DND-41 (cell line): Measurements from ENCODE around the gene NAT8L.

ENCODE experiments used
- EZH2 ChIP-seq: IDR thresholded peaks from 3 replicates; pipeline ENCODE4 v1.6.1; 2012; ENCODE audit warnings: borderline replicate concordance, low read depth, mild to moderate bottlenecking, moderate library complexity, low read length, inconsistent platforms; ENCODE audit not compliant: severe bottlenecking
- TF ChIP-seq, protein P1 (sequence below): IDR thresholded peaks from 2 replicates; pipeline ENCODE4 v1.5.1; 2012; ENCODE audit warnings: borderline replicate concordance, low read length, moderate library complexity, mild to moderate bottlenecking; ENCODE audit not compliant: poor library complexity, severe bottlenecking; ENCODE audit errors: extremely low read depth

DNA sequence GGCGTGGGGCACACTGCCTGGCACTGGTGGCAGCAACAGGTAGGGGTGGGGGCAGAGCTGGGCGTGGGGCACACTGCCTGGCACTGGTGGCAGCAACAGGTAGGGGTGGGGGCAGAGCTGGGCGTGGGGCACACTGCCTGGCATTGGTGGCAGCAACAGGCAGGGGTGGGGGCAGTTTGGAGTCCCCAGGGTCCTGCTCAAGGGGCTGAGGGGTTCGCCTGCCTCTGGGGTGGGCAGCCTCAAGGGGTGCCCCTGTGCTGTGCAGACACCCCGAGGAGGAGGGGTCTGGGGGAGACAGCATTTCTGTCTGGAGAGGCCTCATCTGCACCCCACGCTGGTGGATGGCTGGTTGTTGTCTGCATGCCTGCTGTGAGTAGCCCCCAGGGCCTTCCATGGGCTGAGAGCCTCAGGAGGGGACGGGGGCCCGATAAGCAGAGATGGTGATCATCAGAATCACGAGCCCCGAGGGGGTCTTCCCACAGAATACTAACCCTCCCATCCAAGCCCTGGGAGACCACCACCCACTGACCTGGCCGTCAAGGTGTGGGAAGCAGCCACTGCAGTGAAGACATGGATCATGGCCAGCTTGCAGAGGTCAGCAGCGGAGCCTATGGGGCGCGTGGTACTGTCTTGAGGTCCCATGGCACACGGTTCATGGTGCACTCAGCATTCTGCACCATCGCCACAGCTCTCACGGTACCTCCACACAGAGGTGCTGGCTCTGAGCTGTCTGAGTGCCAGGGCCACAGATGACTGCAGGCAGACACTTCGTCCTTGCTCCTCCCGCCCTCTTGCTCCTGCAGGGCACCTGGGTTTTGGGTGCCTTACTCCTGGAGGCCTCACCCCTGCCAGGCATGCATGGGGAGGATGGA, 21.5 kb downstream of the NAT8L start:
- TF ChIP-seq, protein P1, sequence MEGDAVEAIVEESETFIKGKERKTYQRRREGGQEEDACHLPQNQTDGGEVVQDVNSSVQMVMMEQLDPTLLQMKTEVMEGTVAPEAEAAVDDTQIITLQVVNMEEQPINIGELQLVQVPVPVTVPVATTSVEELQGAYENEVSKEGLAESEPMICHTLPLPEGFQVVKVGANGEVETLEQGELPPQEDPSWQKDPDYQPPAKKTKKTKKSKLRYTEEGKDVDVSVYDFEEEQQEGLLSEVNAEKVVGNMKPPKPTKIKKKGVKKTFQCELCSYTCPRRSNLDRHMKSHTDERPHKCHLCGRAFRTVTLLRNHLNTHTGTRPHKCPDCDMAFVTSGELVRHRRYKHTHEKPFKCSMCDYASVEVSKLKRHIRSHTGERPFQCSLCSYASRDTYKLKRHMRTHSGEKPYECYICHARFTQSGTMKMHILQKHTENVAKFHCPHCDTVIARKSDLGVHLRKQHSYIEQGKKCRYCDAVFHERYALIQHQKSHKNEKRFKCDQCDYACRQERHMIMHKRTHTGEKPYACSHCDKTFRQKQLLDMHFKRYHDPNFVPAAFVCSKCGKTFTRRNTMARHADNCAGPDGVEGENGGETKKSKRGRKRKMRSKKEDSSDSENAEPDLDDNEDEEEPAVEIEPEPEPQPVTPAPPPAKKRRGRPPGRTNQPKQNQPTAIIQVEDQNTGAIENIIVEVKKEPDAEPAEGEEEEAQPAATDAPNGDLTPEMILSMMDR: no peak
- TF ChIP-seq EZH2: no peak
